ENCODE data around the gene TMCO5A.

Gene TMCO5A

DNA sequence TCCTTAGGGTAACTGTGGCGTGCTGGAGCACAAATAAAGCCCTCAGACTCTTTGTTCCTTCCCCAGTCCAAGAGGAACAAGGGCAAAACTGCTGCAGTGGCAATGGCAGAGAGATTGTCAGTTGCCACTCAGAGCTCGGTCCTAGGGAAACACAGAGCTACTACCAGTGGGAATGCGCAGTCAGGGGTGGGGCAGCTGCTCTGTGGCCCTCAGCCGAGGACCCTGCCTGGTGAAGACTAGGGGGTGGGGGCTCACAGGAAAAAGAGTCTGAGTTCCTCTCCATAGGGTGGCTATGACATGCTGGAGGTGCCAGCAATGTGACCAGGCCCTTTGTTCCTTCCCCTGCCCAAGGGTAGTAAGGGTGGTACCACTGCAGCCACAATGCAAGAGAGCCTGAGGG is 43.8 kb downstream of the TMCO5A start:
- DNase-seq = no peak

DNA sequence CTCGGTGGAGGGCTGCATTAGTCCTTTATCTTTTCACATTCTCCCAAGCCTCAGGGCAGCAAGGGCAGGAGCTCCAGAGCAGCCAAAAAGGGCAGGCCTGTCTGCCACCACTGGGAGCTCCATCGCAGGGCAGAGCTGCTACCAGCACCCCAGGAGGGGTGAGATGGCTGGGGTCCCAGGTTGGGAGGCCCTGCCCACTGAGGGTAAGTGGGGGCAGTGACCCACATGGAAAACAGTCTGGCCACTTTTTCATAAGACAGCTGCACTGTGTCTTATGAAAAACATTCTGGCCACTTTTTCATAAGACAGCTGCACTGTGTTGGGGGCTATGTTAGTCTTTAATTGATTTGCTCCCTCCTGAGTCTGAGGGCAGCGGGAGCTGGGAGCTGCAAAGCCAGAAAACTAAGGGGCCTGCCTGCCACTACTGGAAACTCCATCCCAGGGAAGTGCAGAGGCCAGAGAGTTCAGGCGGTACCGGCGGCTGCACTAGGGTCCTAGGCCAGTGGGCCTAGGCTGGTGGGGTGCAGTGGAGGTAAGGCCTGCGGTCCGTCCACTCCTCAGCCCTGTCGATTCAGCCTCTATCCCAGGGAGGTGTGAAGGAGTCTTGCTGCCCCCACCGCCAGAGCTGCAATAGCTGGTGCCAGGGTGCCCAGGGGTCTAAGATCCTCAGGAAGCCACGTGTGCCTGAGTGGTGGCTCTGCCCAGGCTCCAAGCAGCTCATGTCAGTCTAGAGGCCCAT is 45.4 kb downstream of the TMCO5A start:
- DNase-seq = no peak

DNA sequence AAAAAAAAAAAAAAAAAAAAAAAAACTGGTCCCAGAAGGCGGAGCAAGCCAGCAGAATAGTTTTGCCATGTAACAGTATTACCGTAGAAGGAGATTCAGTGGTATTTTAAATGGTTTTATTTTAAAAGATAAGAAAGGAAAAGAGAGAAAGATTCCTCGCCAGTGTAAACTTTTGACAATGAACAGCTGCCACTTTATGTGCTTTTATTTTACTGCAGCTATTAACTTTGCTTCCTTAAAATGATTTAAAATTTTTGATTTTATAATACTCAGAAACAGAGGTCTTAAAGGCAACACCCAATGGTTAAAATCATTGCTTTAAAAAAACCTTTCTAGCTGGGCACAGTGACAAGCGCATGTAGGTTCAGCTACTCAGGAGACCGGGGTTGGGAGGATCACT is 46.8 kb downstream of the TMCO5A start:
- no peak for DNase-seq

DNA sequence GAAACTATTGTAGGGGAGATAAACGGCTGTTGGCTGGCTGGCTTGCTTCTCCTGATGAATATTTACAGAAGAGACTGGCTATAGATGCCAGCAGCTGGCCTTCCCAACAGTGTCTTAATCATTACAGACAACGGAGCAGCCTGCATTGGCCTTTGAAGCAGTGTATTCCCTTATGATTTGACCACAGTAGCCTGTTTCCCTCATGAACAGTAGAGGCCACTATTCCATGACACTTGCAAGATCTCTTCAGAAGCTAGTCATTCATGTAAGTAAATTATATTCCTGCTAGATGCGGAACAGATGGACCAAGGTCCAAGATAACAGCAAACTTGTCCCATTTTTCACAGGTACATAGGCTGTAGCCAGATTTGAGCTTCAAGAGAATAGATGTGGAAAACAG is 47.3 kb downstream of the TMCO5A start:
- DNase-seq = no peak

DNA sequence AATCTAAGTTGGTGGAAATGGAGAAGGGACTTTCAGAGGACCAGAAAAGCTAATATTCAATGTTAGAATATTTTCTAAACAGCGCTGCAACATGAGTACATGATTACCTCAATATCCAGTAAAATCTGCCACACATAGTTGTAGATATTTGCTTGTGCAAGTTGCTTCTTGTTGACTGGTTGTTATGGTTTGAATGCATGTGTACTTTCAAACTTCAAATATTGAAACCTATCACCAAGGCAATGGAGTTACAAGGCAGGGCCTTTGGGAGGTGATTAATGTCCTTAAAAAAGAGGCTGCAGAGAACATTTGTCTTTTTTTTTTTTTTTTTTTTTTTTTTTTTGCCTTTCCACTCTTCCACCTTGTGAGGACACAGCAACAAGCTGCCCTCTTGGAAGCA is 49.9 kb downstream of the TMCO5A start:
- no peak for DNase-seq

DNA sequence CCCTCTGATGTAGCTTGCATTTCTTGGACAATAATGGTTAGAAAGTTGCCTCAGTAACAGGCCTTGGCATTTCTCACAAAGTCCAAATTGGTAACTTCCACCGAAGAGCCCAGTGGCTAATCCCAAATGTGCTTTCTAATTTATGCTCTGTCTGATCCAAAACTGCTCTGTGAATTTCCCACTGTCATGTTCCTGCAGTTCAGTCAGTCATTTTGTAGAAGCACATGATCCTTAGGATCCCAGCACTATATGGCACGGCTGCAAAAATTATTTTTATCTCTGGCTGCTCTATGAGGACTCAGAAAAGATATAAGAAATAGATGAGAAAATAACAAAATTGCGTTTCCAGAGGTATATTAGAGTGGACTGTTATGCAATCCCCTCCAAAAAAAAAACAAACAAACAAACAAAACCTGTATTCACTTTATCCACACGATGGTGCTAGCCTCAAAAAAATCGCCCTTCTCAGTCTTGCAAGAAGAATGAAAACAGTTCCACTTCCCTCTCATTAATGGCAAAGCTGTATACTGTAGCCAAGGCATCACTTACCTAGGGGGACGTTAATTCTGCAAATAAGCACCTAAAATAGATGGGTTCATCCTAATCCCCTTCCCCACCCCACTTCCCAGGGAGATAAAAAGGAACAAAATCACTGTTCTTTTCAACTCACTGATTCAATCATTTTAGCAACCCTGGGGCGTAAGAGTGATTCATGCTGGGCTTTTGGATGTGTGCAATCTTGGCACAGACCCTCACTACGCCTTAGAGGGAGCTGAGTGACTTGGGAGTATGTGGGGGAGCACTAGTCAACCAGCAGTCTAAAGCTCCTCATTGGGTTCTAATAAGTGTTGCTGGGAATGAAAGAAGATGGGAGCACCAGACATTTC is 61.3 kb downstream of the TMCO5A start:
- DNase-seq = peak; percentile 7
